Ovary (tissue), 3 donors: ENCODE measurements around the gene AMFR.

Source experiments
- POLR2A ChIP-seq: fragments of 450-650 bp; IDR thresholded peaks from one replicate; pipeline ENCODE4 v1.6.1; 2017; ENCODE audit warnings: antibody characterized with exemption, mild to moderate bottlenecking, moderate library complexity
- TF ChIP-seq, protein P1 (sequence below), 3 donors: fragments of 450-650 bp in 2 of 3; fragments of 200-600 bp in 1 of 3; IDR thresholded peaks; one replicate each; pipeline versions ENCODE4 v1.5.1 to v1.8.0; 2016 to 2022; ENCODE audit warnings: antibody characterized with exemption in 3 of 3, mild to moderate bottlenecking in 1 of 3
- donor health status: DM: no; HTN: no; CAD: no.

DNA sequence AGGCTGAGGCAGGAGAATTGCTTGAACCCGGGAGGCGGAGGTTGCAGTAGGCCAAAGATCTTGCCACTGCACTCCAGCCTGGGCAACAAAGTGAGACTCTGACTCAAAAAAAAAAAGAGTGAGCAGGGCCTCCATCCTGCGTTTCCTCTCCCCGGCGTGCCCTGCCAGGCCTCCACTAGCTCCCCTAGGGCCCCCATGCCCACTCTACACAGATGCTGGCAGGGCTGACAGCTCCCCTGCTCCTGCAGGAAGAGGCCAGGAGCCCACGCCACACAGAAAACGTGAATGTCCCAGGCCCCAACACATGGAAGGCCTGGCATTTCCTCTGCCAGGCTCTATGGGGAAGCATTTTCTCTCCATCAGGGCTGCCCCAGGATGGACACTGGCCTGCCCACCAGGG, 109.4 kb downstream of the AMFR start:
- TF ChIP-seq, protein P1, sequence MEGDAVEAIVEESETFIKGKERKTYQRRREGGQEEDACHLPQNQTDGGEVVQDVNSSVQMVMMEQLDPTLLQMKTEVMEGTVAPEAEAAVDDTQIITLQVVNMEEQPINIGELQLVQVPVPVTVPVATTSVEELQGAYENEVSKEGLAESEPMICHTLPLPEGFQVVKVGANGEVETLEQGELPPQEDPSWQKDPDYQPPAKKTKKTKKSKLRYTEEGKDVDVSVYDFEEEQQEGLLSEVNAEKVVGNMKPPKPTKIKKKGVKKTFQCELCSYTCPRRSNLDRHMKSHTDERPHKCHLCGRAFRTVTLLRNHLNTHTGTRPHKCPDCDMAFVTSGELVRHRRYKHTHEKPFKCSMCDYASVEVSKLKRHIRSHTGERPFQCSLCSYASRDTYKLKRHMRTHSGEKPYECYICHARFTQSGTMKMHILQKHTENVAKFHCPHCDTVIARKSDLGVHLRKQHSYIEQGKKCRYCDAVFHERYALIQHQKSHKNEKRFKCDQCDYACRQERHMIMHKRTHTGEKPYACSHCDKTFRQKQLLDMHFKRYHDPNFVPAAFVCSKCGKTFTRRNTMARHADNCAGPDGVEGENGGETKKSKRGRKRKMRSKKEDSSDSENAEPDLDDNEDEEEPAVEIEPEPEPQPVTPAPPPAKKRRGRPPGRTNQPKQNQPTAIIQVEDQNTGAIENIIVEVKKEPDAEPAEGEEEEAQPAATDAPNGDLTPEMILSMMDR (IDR thresholded peaks at IDR 0.05) = no peak
- no peak for TF ChIP-seq POLR2A
